Lung microvascular endothelial cell (primary cell): Measurements from ENCODE around the gene GAGE12H. TPM values are rescaled to one million over a fixed set of nuclear protein-coding genes. Genes with fewer than 3 reads are reported as not detected.
"Not testable (repeated sequence)": the region's sequence is repeated elsewhere in the genome, so short reads cannot be mapped to it uniquely, and the experiment has no call there.

Experiments
- DNase-seq, 2 donors: peaks; one replicate each; pipeline versions ENCODE4 v3.0.0 to v3.0.0-alpha.2; 2010; ENCODE audit warnings: low read depth in 2 of 2
- total RNA-seq: library from RNA; depleted of rRNA; stranded (reverse); fragments of >200 nt; gene quantifications from 2 replicates; pipeline ENCODE4 v1.2.1, GENCODE V29; 2014

Gene GAGE12H, protein sequence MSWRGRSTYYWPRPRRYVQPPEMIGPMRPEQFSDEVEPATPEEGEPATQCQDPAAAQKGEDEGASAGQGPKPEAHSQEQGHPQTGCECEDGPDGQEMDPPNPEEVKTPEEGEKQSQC
- total RNA-seq: not detected in 2 replicates

DNA sequence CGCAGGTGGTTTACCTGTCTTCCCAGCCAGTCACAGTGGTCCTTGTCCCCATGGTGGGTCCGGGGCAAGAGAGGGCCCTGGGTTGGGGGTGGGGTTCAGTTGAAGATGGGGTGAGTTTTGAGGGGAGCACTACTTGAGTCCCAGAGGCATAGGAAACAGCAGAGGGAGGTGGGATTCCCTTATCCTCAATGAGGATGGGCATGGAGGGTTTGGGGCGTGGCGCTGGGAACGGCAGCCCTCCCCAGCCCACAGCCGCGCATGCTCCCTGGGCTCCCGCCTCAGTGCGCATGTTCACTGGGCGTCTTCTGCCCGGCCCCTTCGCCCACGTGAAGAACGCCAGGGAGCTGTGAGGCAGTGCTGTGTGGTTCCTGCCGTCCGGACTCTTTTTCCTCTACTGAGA is at the start of gene GAGE12H:
GAGE12H (plus strand) TSS at position 301 of the 400 bp plus-strand sequence. CDS start 1,155 bp downstream, outside the sequence.
- not testable (repeated sequence) for DNase-seq

DNA sequence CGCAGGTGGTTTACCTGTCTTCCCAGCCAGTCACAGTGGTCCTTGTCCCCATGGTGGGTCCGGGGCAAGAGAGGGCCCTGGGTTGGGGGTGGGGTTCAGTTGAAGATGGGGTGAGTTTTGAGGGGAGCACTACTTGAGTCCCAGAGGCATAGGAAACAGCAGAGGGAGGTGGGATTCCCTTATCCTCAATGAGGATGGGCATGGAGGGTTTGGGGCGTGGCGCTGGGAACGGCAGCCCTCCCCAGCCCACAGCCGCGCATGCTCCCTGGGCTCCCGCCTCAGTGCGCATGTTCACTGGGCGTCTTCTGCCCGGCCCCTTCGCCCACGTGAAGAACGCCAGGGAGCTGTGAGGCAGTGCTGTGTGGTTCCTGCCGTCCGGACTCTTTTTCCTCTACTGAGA is 47.9 kb upstream of the GAGE12H start, which contains the start of gene GAGE12C:
GAGE12C (plus strand) TSS at position 301 of the 400 bp plus-strand sequence. CDS start 1,155 bp downstream, outside the sequence.
- not testable (repeated sequence) for DNase-seq

DNA sequence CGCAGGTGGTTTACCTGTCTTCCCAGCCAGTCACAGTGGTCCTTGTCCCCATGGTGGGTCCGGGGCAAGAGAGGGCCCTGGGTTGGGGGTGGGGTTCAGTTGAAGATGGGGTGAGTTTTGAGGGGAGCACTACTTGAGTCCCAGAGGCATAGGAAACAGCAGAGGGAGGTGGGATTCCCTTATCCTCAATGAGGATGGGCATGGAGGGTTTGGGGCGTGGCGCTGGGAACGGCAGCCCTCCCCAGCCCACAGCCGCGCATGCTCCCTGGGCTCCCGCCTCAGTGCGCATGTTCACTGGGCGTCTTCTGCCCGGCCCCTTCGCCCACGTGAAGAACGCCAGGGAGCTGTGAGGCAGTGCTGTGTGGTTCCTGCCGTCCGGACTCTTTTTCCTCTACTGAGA is 38.3 kb upstream of the GAGE12H start, which contains the start of gene GAGE12D:
GAGE12D (plus strand) TSS at position 301 of the 400 bp plus-strand sequence. CDS start 1,155 bp downstream, outside the sequence.
- DNase-seq: not testable (repeated sequence)

DNA sequence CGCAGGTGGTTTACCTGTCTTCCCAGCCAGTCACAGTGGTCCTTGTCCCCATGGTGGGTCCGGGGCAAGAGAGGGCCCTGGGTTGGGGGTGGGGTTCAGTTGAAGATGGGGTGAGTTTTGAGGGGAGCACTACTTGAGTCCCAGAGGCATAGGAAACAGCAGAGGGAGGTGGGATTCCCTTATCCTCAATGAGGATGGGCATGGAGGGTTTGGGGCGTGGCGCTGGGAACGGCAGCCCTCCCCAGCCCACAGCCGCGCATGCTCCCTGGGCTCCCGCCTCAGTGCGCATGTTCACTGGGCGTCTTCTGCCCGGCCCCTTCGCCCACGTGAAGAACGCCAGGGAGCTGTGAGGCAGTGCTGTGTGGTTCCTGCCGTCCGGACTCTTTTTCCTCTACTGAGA is 28.8 kb upstream of the GAGE12H start, which contains the start of gene GAGE12E:
GAGE12E (plus strand) TSS at position 301 of the 400 bp plus-strand sequence. CDS start 1,155 bp downstream, outside the sequence.
- DNase-seq: not testable (repeated sequence)

DNA sequence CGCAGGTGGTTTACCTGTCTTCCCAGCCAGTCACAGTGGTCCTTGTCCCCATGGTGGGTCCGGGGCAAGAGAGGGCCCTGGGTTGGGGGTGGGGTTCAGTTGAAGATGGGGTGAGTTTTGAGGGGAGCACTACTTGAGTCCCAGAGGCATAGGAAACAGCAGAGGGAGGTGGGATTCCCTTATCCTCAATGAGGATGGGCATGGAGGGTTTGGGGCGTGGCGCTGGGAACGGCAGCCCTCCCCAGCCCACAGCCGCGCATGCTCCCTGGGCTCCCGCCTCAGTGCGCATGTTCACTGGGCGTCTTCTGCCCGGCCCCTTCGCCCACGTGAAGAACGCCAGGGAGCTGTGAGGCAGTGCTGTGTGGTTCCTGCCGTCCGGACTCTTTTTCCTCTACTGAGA is 19.2 kb upstream of the GAGE12H start, which contains the start of gene GAGE12F:
GAGE12F (plus strand) TSS at position 301 of the 400 bp plus-strand sequence. CDS start 1,155 bp downstream, outside the sequence.
- DNase-seq: not testable (repeated sequence)

DNA sequence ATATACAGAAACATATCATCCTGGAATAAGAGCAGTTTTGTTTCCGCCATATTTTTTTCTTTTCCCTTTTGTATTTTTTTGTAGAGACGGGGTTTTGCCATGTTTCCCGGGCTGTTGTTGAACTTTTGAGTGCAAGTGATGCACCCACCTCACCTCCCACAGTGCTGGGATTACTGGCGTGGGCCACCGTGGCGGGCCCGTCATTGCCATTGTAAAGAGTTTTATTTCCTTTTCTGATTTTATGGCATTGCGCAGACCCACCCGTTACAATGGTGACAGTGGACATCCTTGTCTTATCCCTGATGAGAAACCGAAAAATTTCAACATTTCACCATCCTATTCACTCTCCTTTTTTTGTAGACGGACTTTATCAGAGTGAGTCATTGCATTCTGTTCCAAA is 11.0 kb upstream of the GAGE12H start:
- DNase-seq: not testable (repeated sequence)

DNA sequence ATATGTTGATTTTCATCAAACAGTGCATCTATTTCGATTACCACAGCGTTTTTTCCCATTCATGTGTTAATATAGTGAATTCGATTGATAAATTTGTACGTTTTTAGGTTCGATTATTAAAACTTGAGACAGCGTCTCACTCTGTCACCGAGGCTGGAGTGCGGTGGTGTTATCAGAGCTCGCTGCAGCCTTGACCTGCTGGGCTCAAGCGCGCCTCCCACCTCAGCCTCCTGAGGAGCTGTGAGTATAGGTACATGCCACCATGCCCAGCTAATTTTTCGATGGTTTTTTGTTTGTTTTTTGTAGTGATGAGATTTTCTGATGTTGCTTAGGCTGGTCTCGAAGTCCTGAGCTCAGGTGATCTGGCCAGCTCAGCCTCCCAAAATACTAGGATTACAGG is 10.6 kb upstream of the GAGE12H start:
- not testable (repeated sequence) for DNase-seq

DNA sequence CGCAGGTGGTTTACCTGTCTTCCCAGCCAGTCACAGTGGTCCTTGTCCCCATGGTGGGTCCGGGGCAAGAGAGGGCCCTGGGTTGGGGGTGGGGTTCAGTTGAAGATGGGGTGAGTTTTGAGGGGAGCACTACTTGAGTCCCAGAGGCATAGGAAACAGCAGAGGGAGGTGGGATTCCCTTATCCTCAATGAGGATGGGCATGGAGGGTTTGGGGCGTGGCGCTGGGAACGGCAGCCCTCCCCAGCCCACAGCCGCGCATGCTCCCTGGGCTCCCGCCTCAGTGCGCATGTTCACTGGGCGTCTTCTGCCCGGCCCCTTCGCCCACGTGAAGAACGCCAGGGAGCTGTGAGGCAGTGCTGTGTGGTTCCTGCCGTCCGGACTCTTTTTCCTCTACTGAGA is 9.6 kb upstream of the GAGE12H start, which contains the start of gene GAGE12G:
GAGE12G (plus strand) TSS at position 301 of the 400 bp plus-strand sequence. CDS start 1,155 bp downstream, outside the sequence.
- DNase-seq: not testable (repeated sequence)

DNA sequence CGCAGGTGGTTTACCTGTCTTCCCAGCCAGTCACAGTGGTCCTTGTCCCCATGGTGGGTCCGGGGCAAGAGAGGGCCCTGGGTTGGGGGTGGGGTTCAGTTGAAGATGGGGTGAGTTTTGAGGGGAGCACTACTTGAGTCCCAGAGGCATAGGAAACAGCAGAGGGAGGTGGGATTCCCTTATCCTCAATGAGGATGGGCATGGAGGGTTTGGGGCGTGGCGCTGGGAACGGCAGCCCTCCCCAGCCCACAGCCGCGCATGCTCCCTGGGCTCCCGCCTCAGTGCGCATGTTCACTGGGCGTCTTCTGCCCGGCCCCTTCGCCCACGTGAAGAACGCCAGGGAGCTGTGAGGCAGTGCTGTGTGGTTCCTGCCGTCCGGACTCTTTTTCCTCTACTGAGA is 9.4 kb downstream of the GAGE12H start, which contains the start of gene GAGE2A:
GAGE2A (plus strand) TSS at position 301 of the 400 bp plus-strand sequence. CDS start 1,155 bp downstream, outside the sequence.
- not testable (repeated sequence) for DNase-seq

DNA sequence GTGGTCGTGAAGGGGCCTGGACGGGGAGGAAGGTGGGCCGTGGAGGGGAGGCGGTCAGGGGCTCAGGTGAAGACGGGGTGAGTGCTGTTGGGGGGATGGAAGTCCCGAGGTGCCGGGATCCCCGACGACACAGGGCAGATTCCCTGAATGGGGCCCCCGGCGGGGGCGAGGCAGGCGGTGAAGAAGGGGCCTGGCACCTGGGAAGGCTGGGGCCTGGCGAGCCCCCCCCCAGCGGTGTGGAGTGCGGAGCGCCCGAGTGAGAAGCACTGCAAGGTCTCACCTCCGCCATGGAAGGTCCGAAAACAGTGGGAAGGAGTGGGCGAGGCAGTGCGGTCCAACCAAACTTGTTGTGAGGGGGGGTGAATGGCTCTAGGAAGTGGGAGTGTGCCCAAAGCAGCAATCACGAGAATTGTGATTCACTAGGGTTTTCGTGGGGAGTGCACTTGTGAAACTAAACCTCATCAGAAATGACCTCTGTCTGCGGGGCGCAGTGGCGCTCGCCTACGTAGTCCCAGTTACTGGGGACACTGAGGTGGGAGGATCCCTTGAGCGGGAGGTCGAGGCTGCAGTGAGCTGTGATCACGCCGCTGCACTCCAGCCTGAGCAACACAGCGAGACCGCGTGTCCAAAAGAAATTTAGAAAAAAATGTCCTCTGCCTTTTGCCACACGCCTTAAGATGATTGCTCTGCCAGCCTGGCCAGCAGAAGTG is 10.2 kb downstream of the GAGE12H start:
- DNase-seq: not testable (repeated sequence)

DNA sequence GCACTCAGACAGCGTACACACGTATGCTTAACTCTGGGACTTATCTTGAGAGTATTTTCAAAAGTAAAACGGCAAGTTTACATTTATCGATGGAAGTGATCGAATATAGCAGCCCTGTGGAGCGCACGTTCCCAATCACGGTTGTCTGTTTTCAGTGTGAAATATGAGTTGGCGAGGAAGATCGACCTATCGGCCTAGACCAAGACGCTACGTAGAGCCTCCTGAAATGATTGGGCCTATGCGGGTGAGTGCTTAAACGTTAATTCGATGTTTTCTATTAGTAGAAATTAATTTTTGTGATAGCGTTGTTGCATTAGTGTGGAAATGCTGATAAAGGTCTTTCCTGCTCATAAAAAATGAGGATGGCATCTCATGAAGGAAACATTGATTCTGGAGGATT is 10.7 kb downstream of the GAGE12H start:
- not testable (repeated sequence) for DNase-seq

DNA sequence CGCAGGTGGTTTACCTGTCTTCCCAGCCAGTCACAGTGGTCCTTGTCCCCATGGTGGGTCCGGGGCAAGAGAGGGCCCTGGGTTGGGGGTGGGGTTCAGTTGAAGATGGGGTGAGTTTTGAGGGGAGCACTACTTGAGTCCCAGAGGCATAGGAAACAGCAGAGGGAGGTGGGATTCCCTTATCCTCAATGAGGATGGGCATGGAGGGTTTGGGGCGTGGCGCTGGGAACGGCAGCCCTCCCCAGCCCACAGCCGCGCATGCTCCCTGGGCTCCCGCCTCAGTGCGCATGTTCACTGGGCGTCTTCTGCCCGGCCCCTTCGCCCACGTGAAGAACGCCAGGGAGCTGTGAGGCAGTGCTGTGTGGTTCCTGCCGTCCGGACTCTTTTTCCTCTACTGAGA is 19.0 kb downstream of the GAGE12H start, which contains the start of gene GAGE1:
GAGE1 (plus strand) TSS at position 301 of the 400 bp plus-strand sequence. CDS start 1,155 bp downstream, outside the sequence.
- DNase-seq: not testable (repeated sequence)

DNA sequence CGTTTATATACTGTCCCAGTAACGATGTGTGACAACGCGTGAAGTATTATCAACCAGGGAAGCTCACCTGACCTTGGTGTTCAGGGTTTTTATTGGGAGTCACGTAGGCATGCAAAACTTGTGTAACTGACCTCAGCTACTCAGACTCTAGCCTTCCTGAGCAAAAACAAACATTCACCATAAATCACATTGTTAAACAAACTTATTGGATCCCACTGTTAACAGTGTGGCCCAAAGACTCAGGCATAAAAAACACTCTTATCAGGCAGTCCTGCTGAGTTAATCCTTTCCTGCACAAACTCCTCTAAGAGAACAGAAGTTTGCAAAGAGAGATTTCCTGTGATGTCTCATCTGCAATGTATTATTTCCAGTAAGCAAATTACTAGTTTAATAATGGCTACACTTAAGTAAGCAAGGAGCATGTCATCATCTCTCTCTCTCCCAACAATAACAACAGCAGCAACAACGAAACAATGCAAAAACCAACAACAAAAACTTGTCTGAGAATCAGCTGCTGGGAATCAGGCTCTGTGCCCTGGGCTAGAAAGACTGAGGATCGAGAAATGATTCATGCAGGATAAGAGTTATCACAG is 31.1 kb downstream of the GAGE12H start:
- no peak for DNase-seq

DNA sequence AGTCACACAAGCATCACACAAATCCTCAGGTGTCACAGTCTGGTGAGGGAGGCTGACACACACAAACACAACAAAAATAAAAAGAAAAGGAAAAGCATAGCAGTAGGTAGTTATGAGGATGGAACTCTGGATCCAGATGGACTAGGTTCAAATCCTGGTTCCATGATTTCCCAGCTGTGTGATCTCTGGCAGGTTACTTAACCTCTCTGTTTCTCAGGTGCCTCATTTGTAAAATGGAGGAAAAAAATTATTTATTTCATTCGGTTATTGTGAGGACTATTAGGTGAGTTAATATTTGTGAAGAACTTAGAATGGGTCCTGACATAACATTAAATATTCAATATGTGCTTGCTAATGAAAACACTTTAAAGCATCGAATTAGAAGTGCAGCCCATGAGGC is 38.8 kb downstream of the GAGE12H start:
- no peak for DNase-seq

DNA sequence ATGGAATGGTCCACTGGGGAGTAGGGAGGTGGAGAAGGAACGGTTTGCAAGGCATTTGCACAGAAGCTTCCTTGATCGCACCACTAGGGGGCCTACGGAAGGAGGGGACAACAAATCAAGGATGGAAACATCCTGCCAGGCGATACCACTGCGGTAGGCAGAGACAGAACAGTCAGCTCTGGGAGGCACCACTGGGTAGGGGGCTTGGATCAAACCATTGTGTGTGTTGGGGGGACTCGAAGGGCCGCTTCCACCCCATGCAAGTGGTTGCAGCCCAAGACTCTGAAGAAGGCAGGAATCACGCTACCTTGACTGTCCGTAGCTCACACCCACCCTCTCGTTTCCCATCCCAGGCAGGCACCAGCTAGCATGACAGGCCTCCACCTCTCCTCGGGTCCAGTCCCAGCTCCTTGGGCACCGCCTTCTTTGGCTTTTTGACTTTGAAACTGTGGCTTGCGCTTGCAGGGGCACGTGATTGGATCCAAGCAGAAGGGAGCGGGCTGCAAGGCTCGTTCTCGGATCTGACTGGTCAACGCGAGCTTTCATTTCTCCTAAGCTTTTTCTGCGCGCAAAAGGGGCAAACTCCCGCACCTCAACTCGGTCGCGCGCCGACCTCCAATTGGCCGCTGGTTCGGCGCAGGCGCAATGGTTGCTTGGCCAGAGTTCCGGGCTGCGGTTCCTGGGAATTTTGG is 47.5 kb downstream of the GAGE12H start:
- peak in 1 of 2 donors; percentile 5 for DNase-seq

Other genes with a start within 250 kb of the GAGE12H start
- gene GAGE13, start 248.4 kb upstream of the GAGE12H start, total RNA-seq: not detected in 2 replicates
- gene GAGE12C, start 47.8 kb upstream of the GAGE12H start, total RNA-seq: not detected in 2 replicates
- gene GAGE12D, start 38.2 kb upstream of the GAGE12H start, total RNA-seq: not detected in 2 replicates
- gene GAGE12E, start 28.7 kb upstream of the GAGE12H start, total RNA-seq: not detected in 2 replicates
- not detected in 2 replicates for gene GAGE12F, start 19.1 kb upstream of the GAGE12H start, total RNA-seq
- not detected in 2 replicates for gene GAGE12G, start 9.5 kb upstream of the GAGE12H start, total RNA-seq
- not detected in 2 replicates for gene GAGE2A, start 9.5 kb downstream of the GAGE12H start, total RNA-seq
- gene GAGE1, start 19.1 kb downstream of the GAGE12H start, total RNA-seq: not detected in 2 replicates
- not detected in 2 replicates for gene PAGE1, start 116.0 kb downstream of the GAGE12H start, total RNA-seq
- gene PAGE4, start 249.4 kb downstream of the GAGE12H start, total RNA-seq: not detected in 2 replicates